HepG2 (cell line): Measurements from ENCODE around the gene ETNK1. TPM values are rescaled to one million over a fixed set of nuclear protein-coding genes. Genes with fewer than 3 reads are reported as not detected.

Source experiments
- ATAC-seq: fragments of 200-7000 bp; cut with Tn5 transposase; 3 replicates; pipeline ENCODE4 v1.9.1; 2020; ENCODE audit warnings: mild to moderate bottlenecking, moderate library complexity
- BruUV-seq: library from RNA; stranded (reverse); fragments of 400-500 nt; replicated peaks from 2 replicates; lab custom pipeline; 2021; lab: Mats Ljungman, UMichigan
- CTCF ChIA-PET: fragments of 300-600 bp; formaldehyde crosslinking; extraction: SDS; loops from one replicate; lab custom pipeline; 2021; ENCODE audit warnings: low total read pairs, inconsistent platforms, low intra/inter-chr PET ratio; lab: Yijun Ruan, JAX
- POLR2A ChIA-PET: fragments of 350-600 bp; sonication (Branson Sonifier 250); formaldehyde crosslinking; loops from one replicate; lab custom pipeline; 2020; ENCODE audit warnings: antibody characterized with exemption, inconsistent platforms; lab: Yijun Ruan, JAX
- DNase-seq: peaks from one replicate; pipeline ENCODE4 v3.0.0-alpha.2; 2015; ENCODE audit warnings: low spot score
- FAIRE-seq: peaks from 3 replicates; lab custom pipeline; 2011; peaks lifted over from hg19 to GRCh38; lab: Jason Lieb, UNC
- H2AFZ ChIP-seq: one replicate; pipeline ENCODE4 v1.6.1; 2011; ENCODE audit warnings: low read length, inconsistent platforms
- H3K27ac ChIP-seq: fragments of 300-600 bp; 3 replicates; pipeline ENCODE4 v1.8.0; 2011; ENCODE audit warnings: mixed run types, mild to moderate bottlenecking, mixed read lengths, low read length, inconsistent platforms; ENCODE audit not compliant: insufficient read depth; ENCODE audit errors: extremely low read length
- H3K27me3 ChIP-seq, 2 experiments: fragments of 200-600 bp in 1 of 2; 2 replicates in 1 of 2; 3 replicates in 1 of 2; pipeline versions ENCODE4 v1.6.0 to v1.8.0; 2011; ENCODE audit warnings: low read length in 2 of 2, mild to moderate bottlenecking in 2 of 2, moderate library complexity in 2 of 2, inconsistent platforms in 1 of 2; ENCODE audit not compliant: insufficient read depth in 2 of 2, control insufficient read depth in 1 of 2
- H3K36me3 ChIP-seq, 2 experiments: fragments of 200-600 bp in 1 of 2; replicated peaks in 1 of 2; 2 replicates in 1 of 2; 3 replicates in 1 of 2; pipeline versions ENCODE4 v1.5.1 to v1.8.0; 2011; ENCODE audit warnings: low read length in 2 of 2, inconsistent platforms in 1 of 2; ENCODE audit not compliant: insufficient read depth in 2 of 2, control insufficient read depth in 1 of 2
- H3K4me1 ChIP-seq: 2 replicates; pipeline ENCODE4 v1.5.1; 2012; ENCODE audit warnings: low read length, inconsistent platforms; ENCODE audit not compliant: insufficient read depth
- H3K4me2 ChIP-seq: 2 replicates; pipeline ENCODE4 v1.6.0; 2011; ENCODE audit warnings: low read depth, low read length, inconsistent platforms
- H3K4me3 ChIP-seq, 3 experiments: fragments of 200-600 bp in 1 of 3; sonication (generic), shearing (Covaris generic) in 1 of 3; replicated peaks in 1 of 3; 2 replicates each; pipeline ENCODE4 v1.5.1; 2011 to 2016; ENCODE audit warnings: low read length in 3 of 3, inconsistent platforms in 2 of 3, low read depth in 2 of 3, mild to moderate bottlenecking in 2 of 3, control low read depth in 1 of 3, mixed read lengths in 1 of 3; ENCODE audit not compliant: insufficient read depth in 1 of 3
- H3K79me2 ChIP-seq: one replicate; pipeline ENCODE4 v1.6.1; 2011; ENCODE audit warnings: low read length, inconsistent platforms; ENCODE audit not compliant: insufficient read depth
- H3K9ac ChIP-seq: 2 replicates; pipeline ENCODE4 v1.6.0; 2011; ENCODE audit warnings: mild to moderate bottlenecking, low read depth, low read length, inconsistent platforms; ENCODE audit not compliant: insufficient read depth
- H3K9me3 ChIP-seq: 2 replicates; pipeline ENCODE4 v1.5.1; 2012; ENCODE audit warnings: mild to moderate bottlenecking, low read length
- H4K20me1 ChIP-seq: 2 replicates; pipeline ENCODE4 v1.6.0; 2011; ENCODE audit warnings: inconsistent platforms, mild to moderate bottlenecking, low read length, moderate library complexity; ENCODE audit not compliant: insufficient read depth
- POLR2AphosphoS2 ChIP-seq: IDR thresholded peaks from 2 replicates; pipeline ENCODE4 v1.6.1; 2011; ENCODE audit warnings: low read depth, low read length, improper control_type of control experiment
- ZNF30 ChIP-seq: sonication (generic); formaldehyde crosslinking; IDR thresholded peaks from 2 replicates; pipeline ENCODE4 v1.5.0; 2020; ENCODE audit warnings: mild to moderate bottlenecking, missing genetic modification reagents
- WGBS: methylation state at CpG from one replicate; pipeline ENCODE4 v1.1.6; 2017; ENCODE audit warnings: low lambda C conversion rate; 5-methylcytosine and 5-hydroxymethylcytosine counted together
- in situ Hi-C: cut with HindIII; loops from 2 replicates; pipeline ENCODE4 v1.10.0; 2017; ENCODE audit warnings: low pct_unique_long_range_greater_than_20kb; ENCODE audit not compliant: extremely low pct_ligation_motif_present
- intact Hi-C: fragments of 100-400 bp; cut with micrococcal nuclease; formaldehyde crosslinking; loops from one replicate; pipeline ENCODE4 v1.10.0; 2022; ENCODE audit not compliant: unreplicated experiment
- polyA plus RNA-seq, 8 experiments: library from polyadenylated mRNA; depleted of rRNA in 3 of 8; stranded (reverse) in 7 of 8; unstranded in 1 of 8; fragments of >200 nt; fragmentation: Illumina TruSeq in 4 of 8; extraction: Trizol in 4 of 8; gene quantifications; 2 replicates each; pipeline versions ENCODE4 v1.2.1 to v1.2.3, GENCODE V29; 2011 to 2016; ENCODE audit warnings: low read depth in 4 of 8, missing spikeins in 1 of 8, mixed read lengths in 1 of 8; ENCODE audit not compliant: insufficient read depth in 1 of 8
- total RNA-seq, 5 experiments: library from RNA; depleted of rRNA; stranded (reverse); fragments of >200 nt; fragmentation: Illumina TruSeq; extraction: Trizol; gene quantifications; 2 replicates each; pipeline ENCODE4 v1.2.3, GENCODE V29; 2016; ENCODE audit warnings: low read depth in 1 of 5
- TF ChIP-seq, protein P1 (sequence below): sonication (generic); formaldehyde crosslinking; IDR thresholded peaks from 2 replicates; pipeline ENCODE4 v1.4.0; 2020; ENCODE audit warnings: low read depth, mild to moderate bottlenecking, missing genetic modification reagents
- TF ChIP-seq, protein P2 (sequence below), 2 experiments: IDR thresholded peaks; 2 replicates each; pipeline ENCODE4 v1.6.1; 2011 to 2012; ENCODE audit warnings: low read length in 2 of 2, borderline replicate concordance in 1 of 2, low read depth in 1 of 2, mild to moderate bottlenecking in 1 of 2, moderate library complexity in 1 of 2

Gene ETNK1
- total and polyA plus RNA-seq, 2 of the 13 experiments (the other 11 are each of a cell fraction or from before 2014, with no cell fraction given): 14.4 to 55.7 TPM

DNA sequence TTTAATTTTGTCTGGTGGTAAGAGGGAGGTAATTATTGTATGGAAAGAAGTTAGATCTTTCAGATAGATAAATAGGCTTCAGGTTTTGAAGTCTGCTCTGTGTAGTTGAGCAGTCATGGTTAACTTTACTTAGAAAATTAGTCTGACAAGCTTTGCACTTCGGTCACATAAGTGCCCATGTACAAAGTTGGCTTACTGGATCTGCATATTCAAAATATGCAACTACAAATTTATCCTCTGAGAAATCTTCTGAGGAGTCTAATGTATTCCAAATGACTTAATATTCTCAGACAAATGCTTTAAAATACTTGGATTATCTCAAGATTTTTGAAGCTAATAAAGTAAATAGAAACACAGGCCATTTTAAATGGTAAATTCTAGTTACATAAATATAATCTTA lies 61.2 kb downstream of the ETNK1 start:
- ChIA-PET CTCF (no interaction called here), POLR2A (no interaction called here)
- Histone ChIP-seq H3K79me2 (no peaks in the 10 kb centered on the region), H4K20me1 (no peaks in the 10 kb centered on the region), H3K4me3 (no peak overlapping the region), H3K9ac (no peak overlapping the region), H3K36me3 (peaks cover 2 to 8% of the 10 kb centered on the region in 2 experiments; a peak in 3 of 5 replicates), H3K4me2 (no peak overlapping the region), H3K4me1 (peaks cover 7% of the 10 kb centered on the region; the same call in 1 of the 2 replicates), H3K9me3 (no peaks in the 10 kb centered on the region), H3K27me3 (no peaks in the 10 kb centered on the region), H2AFZ (no peak overlapping the region), H3K27ac (no peak overlapping the region)
- TF ChIP-seq, protein P1, sequence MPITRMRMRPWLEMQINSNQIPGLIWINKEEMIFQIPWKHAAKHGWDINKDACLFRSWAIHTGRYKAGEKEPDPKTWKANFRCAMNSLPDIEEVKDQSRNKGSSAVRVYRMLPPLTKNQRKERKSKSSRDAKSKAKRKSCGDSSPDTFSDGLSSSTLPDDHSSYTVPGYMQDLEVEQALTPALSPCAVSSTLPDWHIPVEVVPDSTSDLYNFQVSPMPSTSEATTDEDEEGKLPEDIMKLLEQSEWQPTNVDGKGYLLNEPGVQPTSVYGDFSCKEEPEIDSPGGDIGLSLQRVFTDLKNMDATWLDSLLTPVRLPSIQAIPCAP: no peak
- TF ChIP-seq POLR2AphosphoS2: no peak
- TF ChIP-seq ZNF30: no peak
- TF ChIP-seq, protein P2, sequence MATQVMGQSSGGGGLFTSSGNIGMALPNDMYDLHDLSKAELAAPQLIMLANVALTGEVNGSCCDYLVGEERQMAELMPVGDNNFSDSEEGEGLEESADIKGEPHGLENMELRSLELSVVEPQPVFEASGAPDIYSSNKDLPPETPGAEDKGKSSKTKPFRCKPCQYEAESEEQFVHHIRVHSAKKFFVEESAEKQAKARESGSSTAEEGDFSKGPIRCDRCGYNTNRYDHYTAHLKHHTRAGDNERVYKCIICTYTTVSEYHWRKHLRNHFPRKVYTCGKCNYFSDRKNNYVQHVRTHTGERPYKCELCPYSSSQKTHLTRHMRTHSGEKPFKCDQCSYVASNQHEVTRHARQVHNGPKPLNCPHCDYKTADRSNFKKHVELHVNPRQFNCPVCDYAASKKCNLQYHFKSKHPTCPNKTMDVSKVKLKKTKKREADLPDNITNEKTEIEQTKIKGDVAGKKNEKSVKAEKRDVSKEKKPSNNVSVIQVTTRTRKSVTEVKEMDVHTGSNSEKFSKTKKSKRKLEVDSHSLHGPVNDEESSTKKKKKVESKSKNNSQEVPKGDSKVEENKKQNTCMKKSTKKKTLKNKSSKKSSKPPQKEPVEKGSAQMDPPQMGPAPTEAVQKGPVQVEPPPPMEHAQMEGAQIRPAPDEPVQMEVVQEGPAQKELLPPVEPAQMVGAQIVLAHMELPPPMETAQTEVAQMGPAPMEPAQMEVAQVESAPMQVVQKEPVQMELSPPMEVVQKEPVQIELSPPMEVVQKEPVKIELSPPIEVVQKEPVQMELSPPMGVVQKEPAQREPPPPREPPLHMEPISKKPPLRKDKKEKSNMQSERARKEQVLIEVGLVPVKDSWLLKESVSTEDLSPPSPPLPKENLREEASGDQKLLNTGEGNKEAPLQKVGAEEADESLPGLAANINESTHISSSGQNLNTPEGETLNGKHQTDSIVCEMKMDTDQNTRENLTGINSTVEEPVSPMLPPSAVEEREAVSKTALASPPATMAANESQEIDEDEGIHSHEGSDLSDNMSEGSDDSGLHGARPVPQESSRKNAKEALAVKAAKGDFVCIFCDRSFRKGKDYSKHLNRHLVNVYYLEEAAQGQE (IDR thresholded peaks at IDR 0.05; ENCODE audit: borderline replicate concordance in 1 of 2, low read depth in 1 of 2, low read length in 2 of 2): no peak
- in situ Hi-C loops (no loop called here), intact Hi-C loops (loop anchor here (10.0 kb wide), 1 partner anchor 369 kb away; no protein-coding TSS in a partner anchor)
- ATAC-seq (no peak), DNase-seq (no peak), FAIRE-seq (no peak)
- 100% methylated on average over 1 of the region's 1 CpG for WGBS
- BruUV-seq: no TSS peak
